Measurements from ENCODE around the gene CCDC195. TPM values are rescaled to one million over a fixed set of nuclear protein-coding genes. Genes with fewer than 3 reads are reported as not detected.

The CCDC195 gene
- total RNA-seq, 1 experiment from 2014 or later: not detected

- H3K9me3 ChIP-seq (ENCODE audit: low read depth, low read length, poor library complexity, severe bottlenecking): no peaks in the 10 kb centered on the region
- H3K4me3 ChIP-seq (ENCODE audit: low read depth, low read length, poor library complexity, severe bottlenecking): no peak overlapping the region
- CTCF ChIA-PET: no interaction called here
- H3K36me3 ChIP-seq (ENCODE audit: insufficient read depth, low read length, poor library complexity, severe bottlenecking): no peaks in the 10 kb centered on the region
- TF ChIP-seq CTCF (conservative IDR thresholded peaks at IDR 0.05; ENCODE audit: low read depth, low read length) (no peak), EZH2 (IDR thresholded peaks at IDR 0.05; ENCODE audit: borderline replicate concordance, low read depth, low read length, poor library complexity, severe bottlenecking) (no peak)
- intact Hi-C loops (cut with micrococcal nuclease; ENCODE audit: unreplicated experiment): loop anchor here (10.0 kb wide), 1 partner anchor 684 kb away; no protein-coding TSS in a partner anchor
- H3K4me1 ChIP-seq (ENCODE audit: insufficient read depth, low read length, poor library complexity, severe bottlenecking): no peaks in the 10 kb centered on the region
- no peaks in the 10 kb centered on the region for H3K27me3 ChIP-seq (replicated peaks; ENCODE audit: insufficient read depth, low read depth, low read length, poor library complexity)
- POLR2A ChIA-PET (ENCODE audit: low non-redundant PET): no interaction called here
- no TSS peak for BruUV-seq (replicated peaks)
- no peak for DNase-seq (ENCODE audit: low spot score)
- H3K27ac ChIP-seq (ENCODE audit: low read depth, low read length, poor library complexity, severe bottlenecking): no peak overlapping the region
Observed at GRCh38 chr2:224658780-224659405, 57.3 kb downstream of the CCDC195 start.

- Histone ChIP-seq H3K36me3 (ENCODE audit: insufficient read depth, low read length, poor library complexity, severe bottlenecking) (no peaks in the 10 kb centered on the region), H3K27me3 (replicated peaks; ENCODE audit: insufficient read depth, low read depth, low read length, poor library complexity) (no peaks in the 10 kb centered on the region), H3K27ac (ENCODE audit: low read depth, low read length, poor library complexity, severe bottlenecking) (no peak overlapping the region), H3K4me3 (ENCODE audit: low read depth, low read length, poor library complexity, severe bottlenecking) (no peak overlapping the region), H3K4me1 (ENCODE audit: insufficient read depth, low read length, poor library complexity, severe bottlenecking) (no peaks in the 10 kb centered on the region), H3K9me3 (ENCODE audit: low read depth, low read length, poor library complexity, severe bottlenecking) (no peaks in the 10 kb centered on the region)
- intact Hi-C loops (cut with micrococcal nuclease; ENCODE audit: unreplicated experiment): loop anchor here (10.0 kb wide), 1 partner anchor 683 kb away; no protein-coding TSS in a partner anchor
- POLR2A ChIA-PET (ENCODE audit: low non-redundant PET): no interaction called here
- DNase-seq (ENCODE audit: low spot score): no peak
- no peak for TF ChIP-seq CTCF (conservative IDR thresholded peaks at IDR 0.05; ENCODE audit: low read depth, low read length)
- TF ChIP-seq EZH2 (IDR thresholded peaks at IDR 0.05; ENCODE audit: borderline replicate concordance, low read depth, low read length, poor library complexity, severe bottlenecking): no peak
- no TSS peak for BruUV-seq (replicated peaks)
- CTCF ChIA-PET: no interaction called here
Observed at GRCh38 chr2:224657349-224657748, 58.8 kb downstream of the CCDC195 start.

GRCh38 chr2:224655006-224655537 lies 61.1 kb downstream of the CCDC195 start:
- no peaks in the 10 kb centered on the region for H3K9me3 ChIP-seq (ENCODE audit: low read depth, low read length, poor library complexity, severe bottlenecking)
- H3K4me3 ChIP-seq (ENCODE audit: low read depth, low read length, poor library complexity, severe bottlenecking): no peak overlapping the region
- ChIA-PET POLR2A (ENCODE audit: low non-redundant PET) (no interaction called here), CTCF (no interaction called here)
- H3K27ac ChIP-seq (ENCODE audit: low read depth, low read length, poor library complexity, severe bottlenecking): no peak overlapping the region
- no peaks in the 10 kb centered on the region for H3K4me1 ChIP-seq (ENCODE audit: insufficient read depth, low read length, poor library complexity, severe bottlenecking)
- no peak for DNase-seq (ENCODE audit: low spot score)
- TF ChIP-seq EZH2 (IDR thresholded peaks at IDR 0.05; ENCODE audit: borderline replicate concordance, low read depth, low read length, poor library complexity, severe bottlenecking): no peak
- intact Hi-C loops (cut with micrococcal nuclease; ENCODE audit: unreplicated experiment): loop anchor here (10.0 kb wide), 1 partner anchor 680 kb away; no protein-coding TSS in a partner anchor
- H3K27me3 ChIP-seq (replicated peaks; ENCODE audit: insufficient read depth, low read depth, low read length, poor library complexity): no peaks in the 10 kb centered on the region
- no peaks in the 10 kb centered on the region for H3K36me3 ChIP-seq (ENCODE audit: insufficient read depth, low read length, poor library complexity, severe bottlenecking)
- BruUV-seq (replicated peaks): no TSS peak

Other genes starting within 250 kb of the CCDC195 start
- 137 and 140 TPM in 2 replicates for gene CUL3, start 131.0 kb downstream of the CCDC195 start, total RNA-seq (2021)